GM19099 (cell line): Measurements from ENCODE around the gene MRTFA.

Experiments used
- POLR2A ChIP-seq: IDR thresholded peaks from 3 replicates; pipeline ENCODE4 v1.6.1; 2011; ENCODE audit warnings: low read depth; ENCODE audit not compliant: insufficient read length; ENCODE audit errors: extremely low read depth

MRTFA gene

GRCh38 chr22:40526960-40527359, 109.6 kb downstream of the MRTFA start:
- no peak for TF ChIP-seq POLR2A

- no peak for TF ChIP-seq POLR2A
These were observed 111.2 kb downstream of the MRTFA start for GRCh38 chr22:40525250-40525884.

DNA sequence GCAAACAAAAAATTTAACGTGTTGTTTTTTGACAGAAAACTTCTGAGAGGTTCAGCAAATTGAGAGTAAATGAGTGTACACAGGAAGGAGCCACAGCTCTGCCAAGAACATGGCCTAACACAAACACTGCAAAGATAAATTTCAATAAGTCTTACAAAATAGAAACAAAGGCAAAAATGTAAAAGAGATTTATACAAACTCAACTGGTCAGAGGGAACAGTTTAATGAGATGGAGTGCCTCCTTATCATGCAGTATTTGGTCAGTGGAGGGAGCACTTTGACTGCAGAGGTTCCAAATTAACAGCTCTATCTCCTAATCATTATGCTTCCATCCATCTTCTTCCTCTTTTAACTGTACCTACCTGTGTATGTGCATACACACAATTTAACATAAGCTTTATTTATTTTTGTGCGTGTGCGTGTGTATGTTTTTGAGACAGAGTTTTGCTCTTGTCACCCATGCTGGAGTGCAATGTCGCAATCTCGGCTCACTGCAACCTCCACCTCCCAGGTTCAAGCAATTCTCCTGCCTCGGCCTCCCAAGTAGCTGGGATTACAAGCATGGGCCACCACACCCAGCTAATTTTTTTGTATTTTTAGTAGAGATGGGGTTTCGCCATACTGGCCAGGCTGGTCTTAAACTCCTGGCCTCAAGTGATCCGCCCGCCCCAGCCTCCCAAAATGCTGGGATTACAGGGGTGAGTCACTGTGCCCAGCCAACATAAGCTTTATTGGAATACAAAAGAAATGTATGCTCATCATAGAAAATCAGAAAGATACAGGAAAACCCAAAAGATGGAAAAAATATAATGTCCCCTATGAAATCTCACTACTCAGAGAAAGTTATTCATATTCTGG, 111.9 kb downstream of the MRTFA start:
- no peak for TF ChIP-seq POLR2A

- no peak for TF ChIP-seq POLR2A
These were observed 114.4 kb downstream of the MRTFA start for GRCh38 chr22:40522141-40522540.

DNA sequence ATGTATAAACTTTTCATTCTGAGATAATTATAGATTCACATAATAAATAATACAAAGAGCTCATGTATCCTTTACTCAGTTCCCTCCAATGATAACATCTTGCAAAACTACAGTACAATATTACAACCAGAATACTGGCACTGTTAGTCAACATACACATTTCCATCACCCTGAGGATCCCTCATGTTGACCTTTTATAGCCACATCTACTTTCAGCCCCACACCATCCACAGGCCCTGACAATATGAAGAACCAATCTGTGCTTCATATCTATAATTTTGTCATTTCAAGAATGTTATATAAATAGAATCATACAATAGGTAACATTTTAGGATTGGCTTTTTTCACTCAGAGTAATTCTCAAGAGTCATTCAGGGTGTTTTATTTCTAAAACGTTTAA, 115.5 kb downstream of the MRTFA start:
- TF ChIP-seq POLR2A: no peak

GRCh38 chr22:40520562-40520961, 116.0 kb downstream of the MRTFA start:
- TF ChIP-seq POLR2A: no peak

DNA sequence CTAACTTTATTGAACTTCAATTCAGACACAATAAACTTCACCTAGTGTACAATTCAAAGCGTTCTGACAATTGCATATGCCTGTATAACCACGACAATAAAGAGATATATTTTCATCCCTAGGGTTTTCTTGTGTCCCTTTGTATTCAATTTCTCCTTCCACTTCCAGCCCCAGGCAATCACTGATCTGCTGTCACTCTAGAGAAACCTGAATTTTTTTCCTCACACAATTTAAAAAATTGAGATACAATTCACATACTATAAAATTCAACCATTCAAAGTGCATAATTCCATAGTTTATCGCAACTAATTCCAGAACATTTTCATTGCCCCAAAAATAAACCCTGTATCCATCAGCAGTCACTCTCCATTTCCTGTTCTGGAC, 116.6 kb downstream of the MRTFA start:
- TF ChIP-seq POLR2A: no peak

DNA sequence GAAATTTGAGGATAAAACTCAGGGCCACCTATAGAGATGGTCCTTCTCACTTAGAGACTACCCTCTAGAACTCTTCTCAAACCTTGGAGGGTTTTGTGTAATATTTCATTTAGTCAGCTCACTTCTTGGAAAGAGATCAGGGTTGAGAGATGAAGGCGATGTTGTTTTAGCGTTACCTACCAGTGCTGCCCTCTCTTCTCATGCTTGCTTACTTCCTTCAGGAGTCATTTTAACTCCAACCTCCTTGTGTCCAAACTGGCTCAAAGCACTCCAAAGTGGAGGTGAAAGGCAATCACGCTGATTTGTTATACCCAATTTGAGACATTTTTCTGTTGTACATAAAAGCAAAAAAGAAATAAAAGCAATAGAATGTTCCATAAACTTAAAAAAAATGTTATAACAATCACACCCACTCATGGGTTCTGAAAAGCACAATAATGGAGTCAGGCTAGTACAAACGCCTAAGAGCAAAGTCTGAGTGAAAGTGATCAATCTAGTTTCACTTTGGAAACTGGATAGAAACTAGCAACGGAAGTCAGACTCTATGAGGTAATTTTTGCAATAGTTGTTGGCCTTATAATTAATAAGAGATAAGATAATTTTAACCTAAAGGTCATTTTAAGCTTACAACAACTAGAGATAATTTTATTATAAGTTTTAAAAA, 117.1 kb downstream of the MRTFA start:
- no peak for TF ChIP-seq POLR2A

DNA sequence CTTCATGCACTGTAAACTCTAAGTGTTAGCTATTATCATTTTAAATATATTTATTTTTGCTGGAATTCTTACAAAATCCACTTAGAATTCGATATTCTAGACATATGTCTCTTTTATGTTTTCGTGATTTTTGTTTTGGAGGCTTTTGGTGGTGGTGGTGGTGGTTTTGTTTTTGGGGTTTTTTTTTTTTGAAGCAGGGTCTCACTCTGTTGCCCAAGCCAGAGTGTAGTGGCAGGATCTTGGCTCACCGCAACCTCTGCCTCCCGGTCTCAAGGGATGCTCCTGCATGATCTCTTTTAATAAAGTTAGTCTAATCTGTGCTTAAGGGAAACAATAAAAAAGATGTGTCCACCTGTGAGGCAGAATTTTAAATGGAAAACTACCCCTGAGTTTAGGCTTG, 117.7 kb downstream of the MRTFA start:
- TF ChIP-seq POLR2A: no peak

- TF ChIP-seq POLR2A: no peak
These were observed 118.9 kb downstream of the MRTFA start for GRCh38 chr22:40517631-40518030.

DNA sequence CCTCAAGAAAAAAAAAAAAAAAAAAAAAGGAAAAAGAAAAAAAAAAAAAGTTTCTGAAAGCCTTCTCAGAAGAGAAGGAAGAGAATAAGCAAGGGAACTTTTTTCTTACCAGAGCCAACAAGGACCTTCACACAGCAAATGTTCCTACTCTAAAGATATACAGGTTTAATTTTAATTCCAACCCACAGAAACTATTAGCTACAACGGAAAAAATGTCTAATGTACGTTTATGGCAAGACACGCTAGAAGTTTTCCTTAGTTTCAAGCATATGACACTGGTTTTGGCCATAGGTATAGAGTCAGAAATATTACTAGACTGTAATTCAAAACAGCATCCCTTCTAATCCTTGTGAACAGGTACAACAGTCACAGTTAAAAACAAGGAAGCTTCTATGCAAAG, 120.1 kb downstream of the MRTFA start:
- TF ChIP-seq POLR2A: no peak

DNA sequence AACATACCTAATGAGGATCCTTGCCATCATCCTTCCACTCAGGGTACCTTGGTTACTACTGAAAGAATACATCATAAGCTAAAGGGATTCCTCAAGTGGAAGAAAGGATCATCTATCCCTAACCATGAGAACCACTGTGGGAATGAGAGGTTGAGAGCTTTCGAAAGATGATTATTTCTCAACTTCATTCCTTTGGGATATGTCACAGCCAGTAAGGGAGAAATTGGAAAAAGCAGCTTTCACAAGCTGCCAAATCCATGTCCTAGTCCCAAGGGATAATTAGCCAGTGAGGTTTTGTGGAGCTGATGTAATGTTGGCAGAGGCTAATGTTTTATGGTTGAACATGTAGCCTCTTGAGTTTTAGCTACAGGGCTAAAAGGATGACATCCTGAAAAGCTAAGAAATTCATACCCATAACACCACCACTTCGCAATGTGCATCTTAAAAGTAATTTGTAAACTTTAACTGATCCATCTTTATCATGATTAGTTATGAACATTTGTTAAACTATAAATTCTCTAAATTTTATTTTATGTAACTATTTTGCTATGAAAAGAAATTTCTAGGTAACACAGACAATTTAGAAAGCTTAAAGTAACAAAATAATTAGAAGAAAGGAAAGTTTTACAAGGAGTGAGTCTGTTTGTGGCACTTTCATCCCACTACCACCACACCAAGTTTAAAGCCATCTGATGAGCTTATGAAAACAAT, 123.9 kb downstream of the MRTFA start:
- no peak for TF ChIP-seq POLR2A

DNA sequence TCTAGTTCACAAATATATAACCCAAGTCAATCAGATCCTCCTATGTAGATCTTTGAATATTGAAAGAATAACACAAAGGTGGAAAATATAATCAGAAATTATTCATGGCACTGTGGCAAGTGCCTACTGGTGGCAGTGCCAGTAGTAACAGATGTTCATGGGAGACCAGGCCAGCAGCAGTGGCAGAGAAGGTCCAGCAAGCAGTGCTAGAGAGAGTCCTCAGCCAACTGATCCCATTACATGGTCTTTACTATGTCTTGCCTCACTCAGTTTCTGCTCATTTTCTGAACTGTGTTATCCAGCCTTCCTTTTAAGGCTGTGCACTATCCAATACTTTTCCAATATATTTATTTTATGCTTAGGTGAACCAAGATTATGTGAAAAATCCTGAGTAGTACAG, 124.9 kb downstream of the MRTFA start:
- no peak for TF ChIP-seq POLR2A

- TF ChIP-seq POLR2A: no peak
These were observed 125.7 kb downstream of the MRTFA start for GRCh38 chr22:40510631-40511364.
